CD14-positive monocyte (primary cell): ENCODE results near the gene TEX30. TPM values are rescaled to one million over a fixed set of nuclear protein-coding genes. Genes with fewer than 3 reads are reported as not detected.

Experiments
- DNase-seq, 3 donors: peaks; one replicate each; pipeline ENCODE4 v3.0.0-alpha.2; 2011 to 2022
- H2AFZ ChIP-seq: 2 replicates; pipeline ENCODE4 v1.6.0; 2012; ENCODE audit warnings: mild to moderate bottlenecking, low read depth, low read length, inconsistent platforms; ENCODE audit not compliant: insufficient read depth, poor library complexity, severe bottlenecking
- H3K27ac ChIP-seq, 2 donors: 1 replicate in 1 of 2; 2 replicates in 1 of 2; pipeline ENCODE4 v1.5.1; 2012 to 2013; ENCODE audit warnings: low read length in 2 of 2, control low read depth in 1 of 2, inconsistent platforms in 1 of 2, low read depth in 1 of 2, mild to moderate bottlenecking in 1 of 2
- H3K27me3 ChIP-seq, 2 donors: one replicate each; pipeline versions ENCODE4 v1.6.0 to v1.6.1; 2011 to 2013; ENCODE audit warnings: low read length in 2 of 2; ENCODE audit not compliant: control insufficient read depth in 2 of 2, insufficient read depth in 2 of 2
- H3K36me3 ChIP-seq, 2 donors: replicated peaks in 1 of 2; 1 replicate in 1 of 2; 2 replicates in 1 of 2; pipeline versions ENCODE4 v1.5.1 to v1.6.1; 2012 to 2013; ENCODE audit warnings: low read length in 2 of 2, control low read depth in 1 of 2, inconsistent platforms in 1 of 2, mild to moderate bottlenecking in 1 of 2; ENCODE audit not compliant: insufficient read depth in 2 of 2, control insufficient read depth in 1 of 2
- H3K4me1 ChIP-seq, 2 donors: 1 replicate in 1 of 2; 2 replicates in 1 of 2; pipeline versions ENCODE4 v1.5.1 to v1.6.1; 2012 to 2013; ENCODE audit warnings: low read length in 2 of 2, control low read depth in 1 of 2, inconsistent platforms in 1 of 2, mild to moderate bottlenecking in 1 of 2, moderate library complexity in 1 of 2; ENCODE audit not compliant: insufficient read depth in 2 of 2, control insufficient read depth in 1 of 2
- H3K4me2 ChIP-seq: replicated peaks from 2 replicates; pipeline ENCODE3; 2012; ENCODE audit warnings: low read length, moderate library complexity, mild to moderate bottlenecking; ENCODE audit not compliant: poor library complexity, severe bottlenecking; ENCODE audit errors: extremely low read depth
- H3K4me3 ChIP-seq, 3 experiments: fragments of 200-600 bp in 1 of 3; sonication (generic) in 1 of 3; replicated peaks in 1 of 3; 1 replicate in 2 of 3; 2 replicates in 1 of 3; pipeline ENCODE4 v1.5.1; 2011 to 2013; ENCODE audit warnings: low read length in 3 of 3, mild to moderate bottlenecking in 3 of 3, control low read depth in 2 of 3, low read depth in 2 of 3, inconsistent platforms in 1 of 3, moderate library complexity in 1 of 3
- H3K79me2 ChIP-seq: 2 replicates; pipeline ENCODE4 v1.6.0; 2012; ENCODE audit warnings: mild to moderate bottlenecking, control low read depth, inconsistent platforms, low read length, moderate library complexity; ENCODE audit not compliant: insufficient read depth
- H3K9ac ChIP-seq: 2 replicates; pipeline ENCODE4 v1.6.0; 2017; ENCODE audit warnings: low read length, mild to moderate bottlenecking; ENCODE audit not compliant: insufficient read depth, poor library complexity, severe bottlenecking
- H3K9me3 ChIP-seq, 2 donors: replicated peaks in 1 of 2; 1 replicate in 1 of 2; 2 replicates in 1 of 2; pipeline versions ENCODE4 v1.5.1 to v1.6.1; 2012 to 2013; ENCODE audit warnings: low read length in 2 of 2, control low read depth in 1 of 2; ENCODE audit not compliant: control insufficient read depth in 1 of 2, insufficient read depth in 1 of 2
- H4K20me1 ChIP-seq: 2 replicates; pipeline ENCODE4 v1.6.0; 2012; ENCODE audit warnings: mild to moderate bottlenecking, low read length, control low read depth, moderate library complexity; ENCODE audit not compliant: insufficient read depth
- H3K27ac Mint-ChIP-seq, 7 donors: one replicate each; pipeline ENCODE4 v1.8.0; 2020; ENCODE audit warnings: mild to moderate bottlenecking in 7 of 7, mixed read lengths in 7 of 7, moderate library complexity in 6 of 7, inconsistent platforms in 2 of 7
- H3K27me3 Mint-ChIP-seq, 3 donors: one replicate each; pipeline ENCODE4 v1.8.0; 2021 to 2022; ENCODE audit warnings: low read depth in 3 of 3, mild to moderate bottlenecking in 3 of 3, mixed read lengths in 3 of 3, moderate library complexity in 3 of 3, inconsistent platforms in 1 of 3
- H3K36me3 Mint-ChIP-seq, 2 donors: one replicate each; pipeline ENCODE4 v1.8.0; 2020; ENCODE audit warnings: mixed read lengths in 2 of 2, inconsistent platforms in 1 of 2, mild to moderate bottlenecking in 1 of 2
- H3K4me1 Mint-ChIP-seq: one replicate; pipeline ENCODE4 v1.8.0; 2020; ENCODE audit warnings: mild to moderate bottlenecking, mixed read lengths
- H3K4me3 Mint-ChIP-seq, 2 donors: one replicate each; pipeline ENCODE4 v1.8.0; 2020; ENCODE audit warnings: mild to moderate bottlenecking in 2 of 2, mixed read lengths in 2 of 2, moderate library complexity in 1 of 2
- H3K9me3 Mint-ChIP-seq, 7 donors: one replicate each; pipeline ENCODE4 v1.8.0; 2020 to 2022; ENCODE audit warnings: mixed read lengths in 7 of 7, mild to moderate bottlenecking in 6 of 7, moderate library complexity in 6 of 7, inconsistent platforms in 2 of 7
- WGBS: methylation state at CpG from one replicate; pipeline ENCODE4 v1.1.5; 2013; ENCODE audit warnings: missing lambda C conversion rate; ENCODE audit not compliant: insufficient coverage; 5-methylcytosine and 5-hydroxymethylcytosine counted together
- intact Hi-C, 2 donors: fragments of 100-400 bp; cut with micrococcal nuclease; formaldehyde crosslinking; loops; one replicate each; pipeline versions ENCODE4 v1.15.0 to v1.15.1; 2023
- polyA minus RNA-seq: library from RNA; depleted of rRNA, polyadenylated mRNA; stranded (reverse); fragments of >200 nt; gene quantifications from 2 replicates; pipeline ENCODE4 v1.2.3, GENCODE V29; 2012
- polyA plus RNA-seq, 3 donors: library from polyadenylated mRNA; depleted of rRNA in 1 of 3; unstranded in 2 of 3; stranded (reverse) in 1 of 3; fragments of 300-500 nt in 2 of 3; fragments of >200 nt in 1 of 3; fragmentation: Illumina TruSeq in 2 of 3; gene quantifications; 1 replicate in 2 of 3; 2 replicates in 1 of 3; pipeline ENCODE4 v1.2.3, GENCODE V29; 2012 to 2021
- total RNA-seq, 12 experiments: library from RNA in 1 of 12; stranded (reverse) in 1 of 12; fragments of 120-200 nt in 1 of 12; gene quantifications; one replicate each; pipeline ENCODE4 v1.2.4 and lab custom pipeline; 2013 to 2026; ENCODE audit warnings: mixed read lengths in 6 of 12, inconsistent platforms in 1 of 12
- TF ChIP-seq, protein P1 (sequence below): fragments of 200-600 bp; IDR thresholded peaks from one replicate; pipeline ENCODE4 v1.8.0; 2022; ENCODE audit warnings: antibody characterized with exemption, mild to moderate bottlenecking

TEX30 gene
- total RNA-seq (2013): 4.4 TPM
- polyA plus RNA-seq (10 to 100 TPM in 2 of 3 donors, 1 to 10 TPM in 1; 2.7 to 11.3 (median 10.9) TPM), polyA minus RNA-seq (0.97 and 1.9 TPM in 2 replicates), total RNA-seq (lab: John Stamatoyannopoulos, UW) (2.1 to 7.4 (median 4.0) reads per million in 11 experiments)

GRCh38 chr13:102773441-102774213 lies at the start of gene TEX30:
TSS of gene TEX30 (minus strand) at chr13:102773786. CDS start at chr13:102770026, 3,760 bp downstream.
- no peaks in the 10 kb centered on the region for H3K36me3 Mint-ChIP-seq
- TF ChIP-seq, protein P1, sequence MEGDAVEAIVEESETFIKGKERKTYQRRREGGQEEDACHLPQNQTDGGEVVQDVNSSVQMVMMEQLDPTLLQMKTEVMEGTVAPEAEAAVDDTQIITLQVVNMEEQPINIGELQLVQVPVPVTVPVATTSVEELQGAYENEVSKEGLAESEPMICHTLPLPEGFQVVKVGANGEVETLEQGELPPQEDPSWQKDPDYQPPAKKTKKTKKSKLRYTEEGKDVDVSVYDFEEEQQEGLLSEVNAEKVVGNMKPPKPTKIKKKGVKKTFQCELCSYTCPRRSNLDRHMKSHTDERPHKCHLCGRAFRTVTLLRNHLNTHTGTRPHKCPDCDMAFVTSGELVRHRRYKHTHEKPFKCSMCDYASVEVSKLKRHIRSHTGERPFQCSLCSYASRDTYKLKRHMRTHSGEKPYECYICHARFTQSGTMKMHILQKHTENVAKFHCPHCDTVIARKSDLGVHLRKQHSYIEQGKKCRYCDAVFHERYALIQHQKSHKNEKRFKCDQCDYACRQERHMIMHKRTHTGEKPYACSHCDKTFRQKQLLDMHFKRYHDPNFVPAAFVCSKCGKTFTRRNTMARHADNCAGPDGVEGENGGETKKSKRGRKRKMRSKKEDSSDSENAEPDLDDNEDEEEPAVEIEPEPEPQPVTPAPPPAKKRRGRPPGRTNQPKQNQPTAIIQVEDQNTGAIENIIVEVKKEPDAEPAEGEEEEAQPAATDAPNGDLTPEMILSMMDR: no peak
- Histone ChIP-seq H3K36me3 (no peaks in the 10 kb centered on the region), H3K27ac (peak within 1 kb of the TSS; percentile 27 to 69), H3K4me1 (peaks cover 25 to 29% of the 10 kb centered on the region in 2 donors), H3K4me3 (peak within 1 kb of the TSS; percentile 61 to 81 (median 78)), H3K9me3 (no peaks in the 10 kb centered on the region), H4K20me1 (no peaks in the 10 kb centered on the region), H3K79me2 (peaks cover 4% of the 10 kb centered on the region), H3K9ac (peak within 1 kb of the TSS; percentile 80), H3K4me2 (peak within 1 kb of the TSS; percentile 91), H2AFZ (peak within 1 kb of the TSS; percentile 94), H3K27me3 (no peaks in the 10 kb centered on the region)
- H3K4me1 Mint-ChIP-seq: peaks cover 34% of the 10 kb centered on the region
- intact Hi-C loops: loop anchor here (5.0 to 10.0 kb wide), 3 partner anchors 74 to 189 kb away; partner anchors contain the start of genes ERCC5 (in 1 of the 2) and TPP2 (in 1 of the 2)
- H3K4me3 Mint-ChIP-seq: peak within 1 kb of the TSS; percentile 97
- 3% methylated on average over 85 of the region's 85 CpGs for WGBS
- peak; percentile 78 to 83 (median 82) for DNase-seq
- no peaks in the 10 kb centered on the region for H3K9me3 Mint-ChIP-seq
- peak within 1 kb of the TSS; percentile 57 to 93 (median 89) for H3K27ac Mint-ChIP-seq
- H3K27me3 Mint-ChIP-seq: peaks cover 0 to 5% (median 5%) of the 10 kb centered on the region in 3 donors

DNA sequence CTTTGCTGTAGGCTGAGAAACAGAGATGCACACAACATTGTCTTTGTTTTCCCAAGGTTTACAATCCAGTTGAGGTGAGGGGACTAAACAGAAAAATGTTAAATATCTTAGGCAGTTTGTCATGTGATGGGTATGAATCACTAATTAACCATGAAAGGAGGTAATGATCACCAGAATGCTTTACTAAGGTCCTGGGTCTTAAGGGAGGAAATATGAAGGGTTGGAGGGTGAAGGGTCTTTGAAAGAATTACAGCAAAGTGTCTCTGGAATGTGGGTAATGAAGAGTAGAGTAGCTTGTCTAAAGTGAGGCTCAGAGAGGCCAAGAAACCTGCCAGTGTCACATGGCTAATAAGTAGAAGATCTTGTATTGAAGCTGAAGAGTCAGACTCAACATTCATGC lies 44.3 kb upstream of the TEX30 start:
- no peaks in the 10 kb centered on the region for H3K36me3 ChIP-seq
- H3K9ac ChIP-seq: no peak overlapping the region
- no peaks in the 10 kb centered on the region for H3K27me3 Mint-ChIP-seq
- peaks cover 16 to 18% of the 10 kb centered on the region in 2 donors for H3K36me3 Mint-ChIP-seq
- no peak overlapping the region for H3K27ac ChIP-seq
- no peaks in the 10 kb centered on the region for H3K9me3 ChIP-seq
- DNase-seq: no peak
- no peak overlapping the region for H3K4me3 Mint-ChIP-seq
- peak overlapping the region in 1 of 7 donors; percentile 11 for H3K27ac Mint-ChIP-seq
- no peak overlapping the region for H3K4me2 ChIP-seq
- H3K4me1 Mint-ChIP-seq: no peaks in the 10 kb centered on the region
- no peak overlapping the region for H2AFZ ChIP-seq
- no peaks in the 10 kb centered on the region for H4K20me1 ChIP-seq
- H3K4me1 ChIP-seq: no peaks in the 10 kb centered on the region
- H3K27me3 ChIP-seq: no peaks in the 10 kb centered on the region
- no peaks in the 10 kb centered on the region for H3K9me3 Mint-ChIP-seq
- TF ChIP-seq, protein P1: no peak
- intact Hi-C loops: no loop called here
- H3K4me3 ChIP-seq: no peak overlapping the region
- no peaks in the 10 kb centered on the region for H3K79me2 ChIP-seq
